HG02970 (cell line): ENCODE results near the gene ERCC4.

Experiments
- ATAC-seq: cut with Tn5 transposase; IDR thresholded peaks from one replicate; pipeline ENCODE4 v1.9.1; 2021; ENCODE audit warnings: mild to moderate bottlenecking, moderate library complexity, moderate number of reproducible peaks; ENCODE audit not compliant: unreplicated experiment, low FRiP score

Gene ERCC4

GRCh38 chr16:13909872-13910303, 10.1 kb upstream of the ERCC4 start:
- no peak for ATAC-seq

DNA sequence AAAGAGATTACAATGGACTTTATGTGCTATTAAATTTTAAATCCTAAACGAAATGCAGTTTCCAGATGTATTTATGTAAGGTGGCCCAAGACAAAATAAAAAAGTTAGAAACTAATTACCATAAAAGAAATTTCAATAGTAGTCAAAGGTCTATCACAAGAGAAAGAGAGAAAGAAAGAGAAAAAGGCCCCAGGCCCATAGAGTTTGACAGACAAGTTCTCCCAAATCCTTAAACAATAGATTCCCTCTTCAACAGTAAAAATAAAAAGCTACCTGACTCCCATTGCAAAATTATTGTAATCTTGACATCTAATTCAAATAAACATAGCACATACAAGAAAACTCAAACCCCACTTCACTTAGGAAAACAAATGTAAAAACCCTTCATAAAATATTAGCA, 8.6 kb upstream of the ERCC4 start:
- no peak for ATAC-seq

- no peak for ATAC-seq
Measured at GRCh38 chr16:13911871-13912270, 8.1 kb upstream of the ERCC4 start.

DNA sequence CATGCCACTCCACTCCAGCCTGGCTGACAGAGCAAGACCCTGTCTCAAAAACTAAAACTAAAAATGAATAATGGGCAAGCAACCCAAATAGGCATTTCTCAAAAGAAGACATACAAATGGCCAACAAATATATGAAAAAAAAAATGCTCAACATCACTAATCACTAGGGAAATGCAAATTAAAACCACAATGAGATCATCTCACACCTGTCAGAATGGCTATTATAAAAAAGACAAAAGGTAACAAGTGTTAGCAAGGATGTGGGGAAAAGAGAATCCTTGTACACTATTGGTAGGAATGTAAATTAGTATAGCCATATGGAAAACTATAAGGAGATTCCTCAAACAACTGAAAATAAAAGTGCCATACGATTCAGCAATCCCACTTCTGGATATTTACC, 7.1 kb upstream of the ERCC4 start:
- no peak for ATAC-seq

- ATAC-seq = no peak
Measured at GRCh38 chr16:13913374-13914292, 6.3 kb upstream of the ERCC4 start.

- ATAC-seq = no peak
Measured at GRCh38 chr16:13915033-13915635, 4.8 kb upstream of the ERCC4 start.

DNA sequence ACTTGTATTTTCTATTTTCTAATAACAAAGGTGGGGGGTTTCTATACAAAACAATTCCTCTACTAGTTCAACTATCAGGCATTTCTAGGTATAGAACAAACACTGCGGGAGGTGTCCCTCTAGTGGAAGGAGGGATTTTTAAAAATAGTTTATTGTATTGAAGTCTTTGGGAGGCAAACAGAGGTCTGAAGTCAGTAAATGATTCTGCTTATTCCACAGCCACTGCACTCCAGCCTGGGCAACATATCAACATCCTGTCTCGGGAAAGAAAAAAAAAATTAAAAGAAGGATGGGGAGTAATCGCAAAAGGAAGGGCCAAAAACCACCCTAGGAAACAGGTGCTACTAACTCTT, 648 bp upstream of the ERCC4 start:
- no peak for ATAC-seq

DNA sequence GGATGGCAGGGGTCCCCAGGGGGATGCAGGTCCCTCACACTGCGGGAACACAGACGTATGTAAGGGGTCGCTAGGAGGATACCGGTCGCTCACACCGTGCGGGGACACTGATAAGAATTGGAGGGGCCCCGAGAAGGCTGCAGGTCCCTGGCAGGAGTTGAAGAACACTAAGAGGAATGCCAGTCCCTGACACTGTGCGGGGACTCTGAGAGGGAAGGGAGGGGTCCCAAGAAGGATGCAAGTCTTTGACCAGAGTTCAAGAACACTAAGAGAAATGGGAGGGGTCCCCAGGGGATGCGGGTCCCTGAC, 510 bp downstream of the ERCC4 start:
- ATAC-seq = no peak

GRCh38 chr16:13921328-13921727, 1.4 kb downstream of the ERCC4 start:
- no peak for ATAC-seq

GRCh38 chr16:13923703-13924298, 3.8 kb downstream of the ERCC4 start:
- ATAC-seq = no peak

DNA sequence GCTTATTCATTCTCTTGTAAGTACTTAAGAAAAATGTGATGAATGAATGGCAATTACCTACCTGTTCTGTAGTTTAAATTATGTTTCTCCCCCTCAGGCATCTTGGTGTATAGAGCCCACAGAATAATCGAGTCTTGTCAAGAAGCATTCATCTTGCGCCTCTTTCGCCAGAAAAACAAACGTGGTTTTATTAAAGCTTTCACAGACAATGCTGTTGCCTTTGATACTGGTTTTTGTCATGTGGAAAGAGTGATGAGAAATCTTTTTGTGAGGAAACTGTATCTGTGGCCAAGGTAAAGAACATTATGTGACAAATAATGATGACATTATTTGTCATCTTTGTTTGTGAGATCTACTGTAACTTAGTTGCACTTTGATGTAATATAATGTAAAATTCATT, 6.5 kb downstream of the ERCC4 start:
- no peak for ATAC-seq

- ATAC-seq = no peak
Measured at GRCh38 chr16:13926891-13927290, 6.9 kb downstream of the ERCC4 start.

DNA sequence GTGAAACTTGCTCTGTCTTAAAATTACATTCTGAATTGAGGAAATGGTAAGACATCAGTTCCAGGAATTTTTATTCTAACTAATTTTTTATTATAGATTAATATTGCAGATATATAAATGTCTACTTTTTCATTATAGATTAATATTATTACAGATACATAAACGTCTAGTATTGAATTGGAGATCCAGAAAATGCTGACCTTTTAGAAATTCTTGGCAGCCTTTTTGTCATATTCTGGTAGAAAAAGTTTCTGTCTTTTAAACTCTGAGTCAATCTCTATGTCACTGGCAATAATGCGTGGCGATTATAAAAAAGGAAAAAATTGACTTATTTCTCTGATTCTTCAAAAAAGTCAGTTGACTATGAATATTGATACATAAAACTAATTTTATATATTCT, 8.7 kb downstream of the ERCC4 start:
- no peak for ATAC-seq

DNA sequence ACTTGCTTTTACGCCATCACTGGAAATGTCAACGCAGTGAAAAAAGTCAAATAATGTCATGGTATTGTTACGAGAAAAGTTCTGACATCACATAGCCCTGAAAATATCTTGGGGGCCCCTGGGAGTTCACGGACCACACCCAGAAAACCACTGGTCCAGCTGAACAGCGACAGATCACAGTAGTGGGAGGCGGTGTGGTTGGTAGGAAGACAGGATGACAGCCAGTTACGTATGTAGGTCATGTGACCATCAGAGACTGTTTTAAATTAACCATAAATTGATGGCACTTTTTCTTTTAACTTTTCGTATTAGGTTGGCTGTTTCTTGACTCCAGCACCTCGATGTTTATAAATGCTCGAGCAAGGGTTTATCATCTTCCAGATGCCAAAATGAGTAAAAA, 11.9 kb downstream of the ERCC4 start:
- no peak for ATAC-seq

GRCh38 chr16:13935408-13935807, 15.5 kb downstream of the ERCC4 start:
- no peak for ATAC-seq

GRCh38 chr16:13936155-13936554, 16.2 kb downstream of the ERCC4 start:
- ATAC-seq = no peak

GRCh38 chr16:13936596-13937081, 16.7 kb downstream of the ERCC4 start:
- no peak for ATAC-seq

DNA sequence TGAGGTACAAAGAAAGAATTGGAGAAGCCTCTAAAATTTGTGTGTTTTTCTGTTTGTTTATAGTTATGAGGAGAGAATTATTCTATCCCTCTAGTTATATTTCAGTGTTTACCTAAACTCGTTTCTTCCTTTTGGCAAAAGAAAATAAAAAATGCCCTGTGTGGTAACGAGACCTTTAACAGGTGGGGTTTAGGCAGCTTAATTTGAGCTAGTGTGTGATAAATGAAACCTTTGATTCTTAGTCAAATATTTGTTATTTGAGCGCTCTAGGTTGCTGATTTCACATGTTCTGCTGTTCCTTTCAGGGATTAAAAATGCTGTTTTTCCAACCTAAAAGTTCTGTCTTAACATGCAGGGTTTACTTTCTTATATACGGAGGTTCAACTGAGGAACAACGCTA, 17.5 kb downstream of the ERCC4 start:
- ATAC-seq = no peak

DNA sequence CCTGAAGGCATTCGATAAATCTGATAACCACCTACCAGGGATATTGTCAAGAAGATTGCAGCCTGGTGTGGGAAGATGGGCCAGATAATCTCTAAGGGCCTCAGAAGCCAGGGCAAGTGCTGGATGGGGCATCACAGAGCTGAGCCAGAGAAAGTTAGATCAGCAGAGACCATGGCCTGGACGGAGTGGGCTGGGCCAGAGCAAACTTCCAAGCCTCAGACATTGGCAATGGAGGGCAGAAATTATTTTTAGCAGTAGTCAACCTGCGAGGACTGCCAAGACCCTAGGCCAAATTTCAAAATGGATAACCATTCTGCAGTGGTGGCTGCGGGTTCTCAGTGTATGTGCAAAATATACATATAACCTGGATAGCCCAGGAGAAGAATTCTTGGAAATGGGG, 18.5 kb downstream of the ERCC4 start:
- no peak for ATAC-seq

DNA sequence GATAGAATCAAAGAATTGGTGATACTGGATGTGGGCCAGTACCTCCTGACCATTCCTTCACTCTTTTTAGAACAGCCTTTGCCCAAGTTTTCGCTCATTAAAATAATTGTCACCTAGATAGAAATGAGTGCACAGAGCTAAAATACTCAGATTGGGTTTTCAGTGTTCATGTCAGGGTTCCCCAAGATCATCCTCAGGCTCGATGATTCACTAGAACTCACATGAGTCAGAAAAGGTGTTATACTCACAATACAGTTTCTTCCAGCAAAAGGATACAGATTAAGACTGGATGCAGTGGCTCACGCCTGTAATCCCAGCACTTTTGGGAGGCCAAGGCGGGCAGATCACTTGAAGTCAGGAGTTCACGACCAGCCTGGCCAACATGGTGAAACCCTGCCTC, 19.9 kb downstream of the ERCC4 start:
- no peak for ATAC-seq

GRCh38 chr16:13940397-13940933, 20.5 kb downstream of the ERCC4 start:
- no peak for ATAC-seq
